Measurements from ENCODE around the gene MYO5B. TPM values are rescaled to one million over a fixed set of nuclear protein-coding genes. Genes with fewer than 3 reads are reported as not detected.

The MYO5B gene
- polyA plus RNA-seq, 1 donor from 2014 or later, result 0.42 TPM

- TF ChIP-seq MXI1 (conservative IDR thresholded peaks at IDR 0.05; ENCODE audit: poor library complexity, severe bottlenecking) (peak; percentile 23), SMC3 (conservative IDR thresholded peaks at IDR 0.05; ENCODE audit: poor library complexity) (peak; percentile 91), CTCF (IDR thresholded peaks at IDR 0.05; ENCODE audit: poor library complexity, severe bottlenecking) (peak; percentile 87), REST (IDR thresholded peaks at IDR 0.05; ENCODE audit: borderline replicate concordance) (no peak), RAD21 (conservative IDR thresholded peaks at IDR 0.05) (peak; percentile 92)
Measured at GRCh38 chr18:49858309-49859020, 336.5 kb downstream of the MYO5B start.

GRCh38 chr18:49857708-49858107 is 337.2 kb downstream of the MYO5B start:
- H3K4me2 ChIP-seq (ENCODE audit: low read length), result no peak overlapping the region
- H3K36me3 ChIP-seq (ENCODE audit: insufficient read depth, low read length), result no peaks in the 10 kb centered on the region
- H3K4me3 ChIP-seq (ENCODE audit: low read length), result no peak overlapping the region
- H3K79me2 ChIP-seq (replicated peaks; ENCODE audit: insufficient read depth, low read length), result no peaks in the 10 kb centered on the region
- H3K9ac ChIP-seq (ENCODE audit: low read length), result no peak overlapping the region
- H3K27me3 ChIP-seq (ENCODE audit: insufficient read depth, low read depth, low read length), result no peaks in the 10 kb centered on the region
- H2AFZ ChIP-seq (ENCODE audit: low read depth, low read length), result no peak overlapping the region
- H3K9me3 ChIP-seq (ENCODE audit: low read length), result no peaks in the 10 kb centered on the region
- no peaks in the 10 kb centered on the region for H3K9me2 ChIP-seq (ENCODE audit: insufficient read depth, low read length)
- no peak overlapping the region for H3K27ac ChIP-seq (ENCODE audit: low read length)
- TF ChIP-seq MXI1 (conservative IDR thresholded peaks at IDR 0.05; ENCODE audit: poor library complexity, severe bottlenecking), result no peak
- no peak for TF ChIP-seq SMC3 (conservative IDR thresholded peaks at IDR 0.05; ENCODE audit: poor library complexity)
- TF ChIP-seq EZH2 (IDR thresholded peaks at IDR 0.05; ENCODE audit: borderline replicate concordance, insufficient read depth, low read length, poor library complexity, severe bottlenecking), result no peak
- TF ChIP-seq TAF1 (IDR thresholded peaks at IDR 0.05; ENCODE audit: low read depth), result no peak
- no peak for TF ChIP-seq POLR2AphosphoS5 (IDR thresholded peaks at IDR 0.05)
- TF ChIP-seq CTCF (IDR thresholded peaks at IDR 0.05; ENCODE audit: poor library complexity, severe bottlenecking), result no peak
- no peak for TF ChIP-seq EP300 (conservative IDR thresholded peaks at IDR 0.05; ENCODE audit: poor library complexity, severe bottlenecking)
- no peak for TF ChIP-seq REST (IDR thresholded peaks at IDR 0.05; ENCODE audit: borderline replicate concordance)
- no peak for TF ChIP-seq RAD21 (conservative IDR thresholded peaks at IDR 0.05)
- no peaks in the 10 kb centered on the region for H3F3A ChIP-seq (ENCODE audit: insufficient read depth, low read length, poor library complexity, severe bottlenecking)
- H4K20me1 ChIP-seq (ENCODE audit: insufficient read depth), result no peaks in the 10 kb centered on the region

More at GRCh38 chr18:49858309-49859020, 336.5 kb downstream of the MYO5B start:
- no peak overlapping the region for H3K27ac ChIP-seq (ENCODE audit: low read length)
- no peak overlapping the region for H2AFZ ChIP-seq (ENCODE audit: low read depth, low read length)
- no peak overlapping the region for H3K4me3 ChIP-seq (ENCODE audit: low read length)
- H3K36me3 ChIP-seq (ENCODE audit: insufficient read depth, low read length), result no peaks in the 10 kb centered on the region
- H3F3A ChIP-seq (ENCODE audit: insufficient read depth, low read length, poor library complexity, severe bottlenecking), result no peaks in the 10 kb centered on the region
- no peaks in the 10 kb centered on the region for H3K9me3 ChIP-seq (ENCODE audit: low read length)
- H3K27me3 ChIP-seq (ENCODE audit: insufficient read depth, low read depth, low read length), result no peaks in the 10 kb centered on the region
- no peaks in the 10 kb centered on the region for H3K9me2 ChIP-seq (ENCODE audit: insufficient read depth, low read length)
- no peak overlapping the region for H3K9ac ChIP-seq (ENCODE audit: low read length)
- H3K4me2 ChIP-seq (ENCODE audit: low read length), result no peak overlapping the region
- H3K79me2 ChIP-seq (replicated peaks; ENCODE audit: insufficient read depth, low read length), result no peaks in the 10 kb centered on the region
- H4K20me1 ChIP-seq (ENCODE audit: insufficient read depth), result no peaks in the 10 kb centered on the region
